ENCODE data around the gene MAP7D3. TPM values are rescaled to one million over a fixed set of nuclear protein-coding genes. Genes with fewer than 3 reads are reported as not detected.
A peak's percentile ranks its signal among the peaks of the same experiment; 100 is the strongest.

MAP7D3 gene
- total and polyA plus RNA-seq, 2 donors: 9.2 to 9.4 TPM

DNA sequence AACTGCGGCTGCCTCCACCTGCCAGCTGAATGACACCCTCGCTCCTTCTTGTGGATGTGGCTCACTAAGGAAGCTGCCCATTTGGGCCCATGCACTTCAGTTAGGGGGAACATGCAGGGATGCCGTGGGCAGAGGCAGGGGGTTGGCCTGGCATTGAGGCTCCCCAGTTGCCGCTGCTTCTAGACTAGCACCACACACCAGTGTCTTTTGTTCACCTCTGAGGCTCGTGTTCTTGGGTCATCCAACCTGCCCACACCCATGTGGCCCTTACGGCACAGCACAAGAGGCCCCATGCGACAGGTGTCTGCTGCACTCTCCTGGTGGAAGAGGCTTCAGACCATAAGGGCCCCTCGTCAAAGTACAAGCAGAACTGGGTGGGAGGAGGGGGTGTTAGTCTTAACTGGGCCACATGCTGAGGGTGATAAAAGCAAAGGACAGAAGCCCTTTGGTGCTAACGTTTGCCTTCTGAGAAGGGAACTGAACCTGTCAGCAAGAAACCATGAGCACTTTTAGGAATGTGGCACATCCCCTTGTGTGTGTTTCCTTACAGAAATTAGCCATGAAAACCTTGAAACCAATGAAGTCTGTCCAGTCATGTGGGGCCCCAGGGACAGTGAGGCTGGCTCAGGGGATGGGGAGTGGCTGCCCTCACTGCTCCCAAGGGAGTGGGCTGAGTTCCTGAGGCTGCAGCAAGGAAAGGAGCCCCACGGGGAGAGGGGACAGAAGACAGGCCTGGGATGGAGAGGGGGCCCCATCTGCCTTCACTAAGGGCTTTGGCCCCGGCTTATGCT is 39.2 kb downstream of the MAP7D3 start:
- no peak for DNase-seq (ENCODE audit: low read depth in 6 of 9, low spot score in 9 of 9)
- Histone ChIP-seq H3K4me3 (ENCODE audit: low read length in 2 of 2) (no peak overlapping the region), H3K27me3 (ENCODE audit: control insufficient read depth in 2 of 2, insufficient read depth in 1 of 2, low read length in 1 of 2) (no peaks in the 10 kb centered on the region), H3K36me3 (ENCODE audit: control insufficient read depth in 2 of 2, insufficient read depth in 2 of 2, low read length in 1 of 2) (no peaks in the 10 kb centered on the region), H3K4me1 (ENCODE audit: control insufficient read depth in 2 of 2, insufficient read depth in 2 of 2, low read length in 2 of 2) (no peaks in the 10 kb centered on the region), H3K9me3 (ENCODE audit: control insufficient read depth in 2 of 2, insufficient read depth in 1 of 2, low read length in 1 of 2) (no peaks in the 10 kb centered on the region), H3K27ac (ENCODE audit: low read depth in 1 of 2, low read length in 1 of 2) (no peak overlapping the region)
- 94% methylated on average over 11 of the region's 11 CpGs for WGBS

DNA sequence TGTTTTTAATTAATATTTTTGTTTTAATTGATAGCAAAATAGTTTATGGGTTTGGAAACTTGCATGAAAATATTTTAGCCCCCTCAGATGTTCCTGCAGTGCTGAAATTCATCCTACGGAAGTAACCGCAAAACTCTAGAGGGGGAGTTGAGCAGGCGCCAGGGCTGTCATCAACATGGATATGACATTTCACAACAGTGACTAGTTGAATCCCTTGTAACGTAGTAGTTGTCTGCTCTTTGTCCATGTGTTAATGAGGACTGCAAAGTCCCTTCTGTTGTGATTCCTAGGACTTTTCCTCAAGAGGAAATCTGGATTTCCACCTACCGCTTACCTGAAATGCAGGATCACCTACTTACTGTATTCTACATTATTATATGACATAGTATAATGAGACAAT is 40.4 kb downstream of the MAP7D3 start:
- DNase-seq (ENCODE audit: low read depth in 6 of 9, low spot score in 9 of 9): no peak
- H3K36me3 ChIP-seq (ENCODE audit: control insufficient read depth in 2 of 2, insufficient read depth in 2 of 2, low read length in 1 of 2): no peaks in the 10 kb centered on the region
- WGBS: 81% methylated on average over 5 of the region's 5 CpGs
- no peaks in the 10 kb centered on the region for H3K4me1 ChIP-seq (ENCODE audit: control insufficient read depth in 2 of 2, insufficient read depth in 2 of 2, low read length in 2 of 2)
- H3K4me3 ChIP-seq (ENCODE audit: low read length in 2 of 2): no peak overlapping the region
- no peak overlapping the region for H3K27ac ChIP-seq (ENCODE audit: low read depth in 1 of 2, low read length in 1 of 2)
- no peaks in the 10 kb centered on the region for H3K9me3 ChIP-seq (ENCODE audit: control insufficient read depth in 2 of 2, insufficient read depth in 1 of 2, low read length in 1 of 2)
- H3K27me3 ChIP-seq (ENCODE audit: control insufficient read depth in 2 of 2, insufficient read depth in 1 of 2, low read length in 1 of 2): no peaks in the 10 kb centered on the region

DNA sequence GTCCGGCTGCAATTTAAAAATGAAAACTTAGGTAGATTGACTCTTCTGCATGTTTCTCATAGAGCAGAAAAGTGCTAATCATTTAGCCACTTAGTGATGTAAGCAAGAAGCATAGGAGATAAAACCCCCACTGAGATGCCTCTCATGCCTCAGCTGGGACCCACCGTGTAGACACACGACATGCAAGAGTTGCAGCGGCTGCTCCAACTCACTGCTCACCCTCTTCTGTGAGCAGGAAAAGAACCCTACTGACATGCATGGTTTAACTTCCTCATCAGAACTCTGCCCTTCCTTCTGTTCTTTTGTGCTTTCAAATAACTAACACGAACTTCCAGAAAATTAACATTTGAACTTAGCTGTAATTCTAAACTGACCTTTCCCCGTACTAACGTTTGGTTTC is 41.0 kb downstream of the MAP7D3 start:
- Histone ChIP-seq H3K27ac (ENCODE audit: low read depth in 1 of 2, low read length in 1 of 2) (no peak overlapping the region), H3K27me3 (ENCODE audit: control insufficient read depth in 2 of 2, insufficient read depth in 1 of 2, low read length in 1 of 2) (no peaks in the 10 kb centered on the region), H3K36me3 (ENCODE audit: control insufficient read depth in 2 of 2, insufficient read depth in 2 of 2, low read length in 1 of 2) (no peaks in the 10 kb centered on the region), H3K9me3 (ENCODE audit: control insufficient read depth in 2 of 2, insufficient read depth in 1 of 2, low read length in 1 of 2) (no peaks in the 10 kb centered on the region), H3K4me3 (ENCODE audit: low read length in 2 of 2) (no peak overlapping the region), H3K4me1 (ENCODE audit: control insufficient read depth in 2 of 2, insufficient read depth in 2 of 2, low read length in 2 of 2) (no peaks in the 10 kb centered on the region)
- 45% methylated on average over 7 of the region's 7 CpGs for WGBS
- no peak for DNase-seq (ENCODE audit: low read depth in 6 of 9, low spot score in 9 of 9)

DNA sequence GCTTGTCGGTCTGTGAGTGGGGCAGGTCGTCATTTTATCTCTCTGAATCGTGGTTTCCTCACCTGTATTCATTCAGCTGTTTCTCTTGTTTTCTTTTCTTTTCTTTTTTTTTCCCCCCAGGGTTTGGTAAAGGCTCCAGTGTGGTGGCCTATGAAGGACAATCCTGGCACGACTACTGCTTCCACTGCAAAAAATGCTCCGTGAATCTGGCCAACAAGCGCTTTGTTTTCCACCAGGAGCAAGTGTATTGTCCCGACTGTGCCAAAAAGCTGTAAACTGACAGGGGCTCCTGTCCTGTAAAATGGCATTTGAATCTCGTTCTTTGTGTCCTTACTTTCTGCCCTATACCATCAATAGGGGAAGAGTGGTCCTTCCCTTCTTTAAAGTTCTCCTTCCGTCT is 41.4 kb downstream of the MAP7D3 start:
- Histone ChIP-seq H3K4me1 (ENCODE audit: control insufficient read depth in 2 of 2, insufficient read depth in 2 of 2, low read length in 2 of 2) (no peaks in the 10 kb centered on the region), H3K9me3 (ENCODE audit: control insufficient read depth in 2 of 2, insufficient read depth in 1 of 2, low read length in 1 of 2) (no peaks in the 10 kb centered on the region), H3K36me3 (ENCODE audit: control insufficient read depth in 2 of 2, insufficient read depth in 2 of 2, low read length in 1 of 2) (no peaks in the 10 kb centered on the region), H3K27ac (ENCODE audit: low read depth in 1 of 2, low read length in 1 of 2) (no peak overlapping the region), H3K4me3 (ENCODE audit: low read length in 2 of 2) (no peak overlapping the region), H3K27me3 (ENCODE audit: control insufficient read depth in 2 of 2, insufficient read depth in 1 of 2, low read length in 1 of 2) (no peaks in the 10 kb centered on the region)
- no peak for DNase-seq (ENCODE audit: low read depth in 6 of 9, low spot score in 9 of 9)
- 81% methylated on average over 9 of the region's 9 CpGs for WGBS

DNA sequence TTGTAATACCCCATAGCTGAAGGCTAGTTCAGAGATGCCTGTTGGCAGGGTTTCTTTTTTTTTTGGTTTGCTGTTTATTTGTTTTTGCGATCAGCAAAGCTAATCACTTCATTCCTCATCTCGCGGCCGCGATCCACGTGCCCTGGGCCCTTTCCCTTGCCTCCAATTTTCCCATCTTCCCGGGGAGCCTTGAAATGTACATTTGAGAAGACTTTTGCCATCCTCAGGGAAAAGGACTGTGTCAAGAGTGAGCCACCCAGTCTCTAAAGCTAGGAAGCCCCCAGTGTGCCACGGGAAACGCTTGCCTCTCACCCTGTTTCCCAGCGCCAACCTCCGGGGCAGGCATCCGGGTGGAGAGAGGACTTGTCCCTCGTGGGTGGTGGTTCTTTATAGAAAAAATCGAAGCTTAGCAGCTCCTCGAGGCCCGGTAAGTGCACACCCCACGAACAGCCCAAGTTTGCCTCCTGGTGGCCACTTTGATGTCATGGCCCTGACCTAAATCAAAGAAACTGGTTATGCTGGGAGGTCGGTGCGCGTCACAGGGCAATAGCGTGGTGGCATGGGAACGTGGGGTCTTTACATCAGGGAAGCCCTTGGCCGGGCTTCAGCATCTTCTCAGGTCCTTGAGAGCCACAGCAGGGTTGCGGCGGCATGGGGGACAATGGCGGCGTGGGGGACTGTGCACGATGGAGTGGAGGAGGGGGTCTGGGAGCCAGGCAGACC is 42.0 kb downstream of the MAP7D3 start:
- WGBS: 81% methylated on average over 28 of the region's 28 CpGs
- H3K4me3 ChIP-seq (ENCODE audit: low read length in 2 of 2): no peak overlapping the region
- no peaks in the 10 kb centered on the region for H3K4me1 ChIP-seq (ENCODE audit: control insufficient read depth in 2 of 2, insufficient read depth in 2 of 2, low read length in 2 of 2)
- H3K36me3 ChIP-seq (ENCODE audit: control insufficient read depth in 2 of 2, insufficient read depth in 2 of 2, low read length in 1 of 2): no peaks in the 10 kb centered on the region
- H3K27me3 ChIP-seq (ENCODE audit: control insufficient read depth in 2 of 2, insufficient read depth in 1 of 2, low read length in 1 of 2): no peaks in the 10 kb centered on the region
- H3K27ac ChIP-seq (ENCODE audit: low read depth in 1 of 2, low read length in 1 of 2): no peak overlapping the region
- peak in 2 of 9 donors; percentile 18 to 29 for DNase-seq (ENCODE audit: low read depth in 6 of 9, low spot score in 9 of 9)
- no peaks in the 10 kb centered on the region for H3K9me3 ChIP-seq (ENCODE audit: control insufficient read depth in 2 of 2, insufficient read depth in 1 of 2, low read length in 1 of 2)

DNA sequence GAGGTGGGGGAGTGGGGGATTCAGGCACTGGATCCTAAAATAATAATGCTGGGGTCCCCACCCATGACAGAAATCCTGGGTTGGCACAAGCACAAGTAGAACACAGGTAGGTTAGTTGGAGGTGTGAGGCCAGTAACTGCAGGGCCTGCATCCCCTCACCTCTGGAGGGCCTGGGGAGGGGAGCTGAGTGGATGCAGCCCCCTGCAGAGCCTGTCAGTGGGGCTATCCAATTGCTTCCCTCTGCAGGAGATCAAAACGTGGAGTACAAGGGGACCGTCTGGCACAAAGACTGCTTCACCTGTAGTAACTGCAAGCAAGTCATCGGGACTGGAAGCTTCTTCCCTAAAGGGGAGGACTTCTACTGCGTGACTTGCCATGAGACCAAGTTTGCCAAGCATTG is 43.7 kb downstream of the MAP7D3 start:
- H3K27me3 ChIP-seq (ENCODE audit: control insufficient read depth in 2 of 2, insufficient read depth in 1 of 2, low read length in 1 of 2): no peaks in the 10 kb centered on the region
- H3K36me3 ChIP-seq (ENCODE audit: control insufficient read depth in 2 of 2, insufficient read depth in 2 of 2, low read length in 1 of 2): no peaks in the 10 kb centered on the region
- no peak for DNase-seq (ENCODE audit: low read depth in 6 of 9, low spot score in 9 of 9)
- no peak overlapping the region for H3K27ac ChIP-seq (ENCODE audit: low read depth in 1 of 2, low read length in 1 of 2)
- WGBS: 97% methylated on average over 4 of the region's 4 CpGs
- no peaks in the 10 kb centered on the region for H3K4me1 ChIP-seq (ENCODE audit: control insufficient read depth in 2 of 2, insufficient read depth in 2 of 2, low read length in 2 of 2)
- H3K4me3 ChIP-seq (ENCODE audit: low read length in 2 of 2): no peak overlapping the region
- H3K9me3 ChIP-seq (ENCODE audit: control insufficient read depth in 2 of 2, insufficient read depth in 1 of 2, low read length in 1 of 2): no peaks in the 10 kb centered on the region

DNA sequence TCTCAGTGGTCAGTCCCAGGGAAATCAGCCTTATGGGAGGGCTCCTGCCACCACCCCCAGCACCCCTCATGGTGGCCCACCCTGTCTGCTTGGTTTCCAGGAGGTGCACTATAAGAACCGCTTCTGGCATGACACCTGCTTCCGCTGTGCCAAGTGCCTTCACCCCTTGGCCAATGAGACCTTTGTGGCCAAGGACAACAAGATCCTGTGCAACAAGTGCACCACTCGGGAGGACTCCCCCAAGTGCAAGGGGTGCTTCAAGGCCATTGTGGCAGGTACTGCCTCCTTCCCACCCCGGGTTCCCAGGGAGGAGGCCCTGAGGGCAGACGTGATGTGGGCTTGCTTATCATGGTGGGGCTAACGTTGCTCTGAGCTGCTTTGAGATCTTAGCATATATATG is 44.3 kb downstream of the MAP7D3 start:
- Histone ChIP-seq H3K27ac (ENCODE audit: low read depth in 1 of 2, low read length in 1 of 2) (no peak overlapping the region), H3K36me3 (ENCODE audit: control insufficient read depth in 2 of 2, insufficient read depth in 2 of 2, low read length in 1 of 2) (no peaks in the 10 kb centered on the region), H3K9me3 (ENCODE audit: control insufficient read depth in 2 of 2, insufficient read depth in 1 of 2, low read length in 1 of 2) (no peaks in the 10 kb centered on the region), H3K4me3 (ENCODE audit: low read length in 2 of 2) (no peak overlapping the region), H3K4me1 (ENCODE audit: control insufficient read depth in 2 of 2, insufficient read depth in 2 of 2, low read length in 2 of 2) (no peaks in the 10 kb centered on the region), H3K27me3 (ENCODE audit: control insufficient read depth in 2 of 2, insufficient read depth in 1 of 2, low read length in 1 of 2) (no peaks in the 10 kb centered on the region)
- DNase-seq (ENCODE audit: low read depth in 6 of 9, low spot score in 9 of 9): no peak
- 97% methylated on average over 6 of the region's 6 CpGs for WGBS

DNA sequence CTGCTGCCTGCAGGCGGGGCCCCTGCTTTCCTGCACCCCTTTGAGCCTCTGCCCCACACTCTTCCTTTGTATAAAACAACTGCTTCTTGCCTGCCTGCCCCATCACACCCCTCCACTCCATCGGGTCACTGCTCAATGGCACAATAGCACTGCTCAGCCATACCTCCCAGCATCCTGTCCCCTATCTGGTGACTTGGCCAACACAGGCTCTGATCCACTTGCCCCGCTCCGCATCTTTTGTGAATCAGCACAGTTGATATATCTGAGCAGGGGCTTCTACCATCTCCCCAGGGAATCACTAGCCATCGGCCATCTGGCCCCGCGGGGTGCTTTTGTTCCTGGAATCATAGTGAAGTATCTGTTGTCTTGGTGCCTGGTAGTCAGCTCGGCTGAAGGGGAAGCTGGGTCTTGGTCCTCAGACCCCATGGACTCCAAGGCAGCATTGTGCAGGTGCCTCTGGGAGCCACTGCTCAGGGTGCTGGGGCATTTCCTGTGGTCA is 45.3 kb downstream of the MAP7D3 start:
- no peak overlapping the region for H3K4me3 ChIP-seq (ENCODE audit: low read length in 2 of 2)
- H3K27ac ChIP-seq (ENCODE audit: low read depth in 1 of 2, low read length in 1 of 2): no peak overlapping the region
- WGBS: 95% methylated on average over 8 of the region's 8 CpGs
- no peak for DNase-seq (ENCODE audit: low read depth in 6 of 9, low spot score in 9 of 9)
- no peaks in the 10 kb centered on the region for H3K36me3 ChIP-seq (ENCODE audit: control insufficient read depth in 2 of 2, insufficient read depth in 2 of 2, low read length in 1 of 2)
- H3K4me1 ChIP-seq (ENCODE audit: control insufficient read depth in 2 of 2, insufficient read depth in 2 of 2, low read length in 2 of 2): no peaks in the 10 kb centered on the region
- H3K9me3 ChIP-seq (ENCODE audit: control insufficient read depth in 2 of 2, insufficient read depth in 1 of 2, low read length in 1 of 2): no peaks in the 10 kb centered on the region
- no peaks in the 10 kb centered on the region for H3K27me3 ChIP-seq (ENCODE audit: control insufficient read depth in 2 of 2, insufficient read depth in 1 of 2, low read length in 1 of 2)

DNA sequence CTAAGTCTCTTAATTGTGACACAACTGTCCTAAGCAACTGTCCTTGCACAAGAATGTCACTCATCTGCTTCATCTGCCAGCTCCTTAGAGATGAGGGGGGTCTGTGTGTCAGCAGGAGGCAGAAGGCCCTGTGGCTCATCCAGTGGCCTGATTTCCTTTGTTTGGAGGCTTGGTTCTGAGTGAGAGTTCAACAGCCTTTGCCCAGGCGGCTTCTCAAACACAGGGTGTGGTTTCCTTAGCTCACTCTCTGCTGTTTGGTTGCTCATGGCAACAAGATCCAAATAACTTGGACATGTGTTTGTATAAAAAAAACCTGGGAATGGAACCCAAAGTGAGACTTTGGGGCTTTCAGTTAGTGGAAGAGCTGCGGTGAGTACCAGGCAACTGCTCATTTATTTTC is 46.6 kb downstream of the MAP7D3 start:
- H3K4me3 ChIP-seq (ENCODE audit: low read length in 2 of 2): no peak overlapping the region
- no peak for DNase-seq (ENCODE audit: low read depth in 6 of 9, low spot score in 9 of 9)
- no peaks in the 10 kb centered on the region for H3K9me3 ChIP-seq (ENCODE audit: control insufficient read depth in 2 of 2, insufficient read depth in 1 of 2, low read length in 1 of 2)
- H3K27ac ChIP-seq (ENCODE audit: low read depth in 1 of 2, low read length in 1 of 2): no peak overlapping the region
- no peaks in the 10 kb centered on the region for H3K36me3 ChIP-seq (ENCODE audit: control insufficient read depth in 2 of 2, insufficient read depth in 2 of 2, low read length in 1 of 2)
- H3K4me1 ChIP-seq (ENCODE audit: control insufficient read depth in 2 of 2, insufficient read depth in 2 of 2, low read length in 2 of 2): no peaks in the 10 kb centered on the region
- 74% methylated on average over 2 of the region's 2 CpGs for WGBS
- H3K27me3 ChIP-seq (ENCODE audit: control insufficient read depth in 2 of 2, insufficient read depth in 1 of 2, low read length in 1 of 2): no peaks in the 10 kb centered on the region

Measured in thymus (tissue), 11 donors.